A549 (cell line): ENCODE measurements around the gene NPC1L1. TPM values are rescaled to one million over a fixed set of nuclear protein-coding genes. Genes with fewer than 3 reads are reported as not detected.

Source experiments
- ATAC-seq, 2 experiments: fragments of 200-7000 bp in 1 of 2; fragments of >200 bp in 1 of 2; cut with Nextera tagmentation in 1 of 2; cut with Tn5 transposase in 1 of 2; 3 replicates each; pipeline versions ENCODE4 v1.8.0 to v1.9.1; 2018 to 2020; ENCODE audit warnings: mild to moderate bottlenecking in 1 of 2, moderate library complexity in 1 of 2
- CTCF ChIA-PET: fragments of 300-600 bp; sonication (Branson Sonifier 250); formaldehyde crosslinking; extraction: SDS; loops from one replicate; lab custom pipeline; 2021; ENCODE audit warnings: antibody characterized with exemption, inconsistent platforms; lab: Yijun Ruan, JAX
- POLR2A ChIA-PET: fragments of 350-600 bp; formaldehyde crosslinking; extraction: SDS; loops from one replicate; lab custom pipeline; 2021; ENCODE audit warnings: antibody characterized with exemption, inconsistent platforms; lab: Yijun Ruan, JAX
- DNase-seq, 2 experiments: peaks; one replicate each; pipeline versions ENCODE4 v3.0.0 to v3.0.0-alpha.2; 2011 to 2016; ENCODE audit warnings: low read depth in 1 of 2, low spot score in 1 of 2
- FAIRE-seq: peaks from 2 replicates; lab custom pipeline; 2011; peaks lifted over from hg19 to GRCh38; lab: Jason Lieb, UNC
- H3K27ac ChIP-seq, 2 experiments: fragments of >200 bp; sonication (Bioruptor Twin); formaldehyde crosslinking; 3 replicates each; pipeline ENCODE4 v1.5.1; 2016 to 2017
- H3K4me1 ChIP-seq: fragments of >200 bp; sonication (Bioruptor Twin); formaldehyde crosslinking; 3 replicates; pipeline ENCODE4 v1.6.1; 2016
- H3K4me2 ChIP-seq: fragments of >200 bp; sonication (Bioruptor Twin); formaldehyde crosslinking; 3 replicates; pipeline ENCODE4 v1.6.1; 2016
- H3K4me3 ChIP-seq: fragments of >200 bp; sonication (Bioruptor Twin); formaldehyde crosslinking; 3 replicates; pipeline ENCODE4 v1.5.1; 2016
- H3K9me3 ChIP-seq: fragments of >200 bp; sonication (Bioruptor Twin); formaldehyde crosslinking; 3 replicates; pipeline ENCODE4 v1.6.1; 2016
- BCL3 ChIP-seq: fragments of >200 bp; sonication (Bioruptor Twin); formaldehyde crosslinking; IDR thresholded peaks from 3 replicates; pipeline ENCODE4 v1.6.1; 2016
- CBX2 ChIP-seq: fragments of 200-600 bp; sonication (generic); IDR thresholded peaks from 2 replicates; pipeline ENCODE4 v1.6.1; 2016; ENCODE audit warnings: low read depth, mild to moderate bottlenecking, borderline replicate concordance
- CHD2 ChIP-seq: fragments of 150-350 bp; IDR thresholded peaks from 2 replicates; pipeline ENCODE4 v1.6.1; 2014; ENCODE audit warnings: low read length; ENCODE audit not compliant: partially characterized antibody
- CHD4 ChIP-seq: fragments of 200-600 bp; sonication (generic); IDR thresholded peaks from 2 replicates; pipeline ENCODE4 v1.6.1; 2016; ENCODE audit warnings: antibody characterized with exemption, mild to moderate bottlenecking, borderline replicate concordance
- E2F6 ChIP-seq: IDR thresholded peaks from 2 replicates; pipeline ENCODE4 v1.6.1; 2012; ENCODE audit warnings: low read depth, borderline replicate concordance
- EHF ChIP-seq: fragments of 250-450 bp; sonication (Bioruptor Pico); IDR thresholded peaks from 2 replicates; pipeline ENCODE4 v1.5.0; 2020; ENCODE audit warnings: mild to moderate bottlenecking
- EP300 ChIP-seq, 2 experiments: fragments of >200 bp; sonication (Bioruptor Twin); formaldehyde crosslinking; IDR thresholded peaks; 2 replicates in 1 of 2; 3 replicates in 1 of 2; pipeline ENCODE4 v1.6.1; 2016 to 2017
- ESRRA ChIP-seq: fragments of 150-350 bp; IDR thresholded peaks from 2 replicates; pipeline ENCODE4 v1.6.1; 2014; ENCODE audit warnings: mild to moderate bottlenecking, low read length, borderline replicate concordance
- FOSL2 ChIP-seq, 2 experiments: fragments of 450-650 bp in 1 of 2; fragments of >200 bp in 1 of 2; sonication (Bioruptor Twin) in 1 of 2; formaldehyde crosslinking; IDR thresholded peaks; 2 replicates each; pipeline versions ENCODE4 v1.5.0 to v1.6.1; 2016 to 2020; ENCODE audit warnings: mild to moderate bottlenecking in 1 of 2, moderate library complexity in 1 of 2
- HDAC2 ChIP-seq: fragments of 200-600 bp; sonication (generic); IDR thresholded peaks from 2 replicates; pipeline ENCODE4 v1.6.1; 2016
- KDM5A ChIP-seq: fragments of 200-600 bp; sonication (generic); IDR thresholded peaks from 2 replicates; pipeline ENCODE4 v1.6.1; 2016; ENCODE audit warnings: antibody characterized with exemption, mild to moderate bottlenecking
- POLR2A ChIP-seq: IDR thresholded peaks from 2 replicates; pipeline ENCODE4 v1.6.1; 2012; ENCODE audit warnings: mild to moderate bottlenecking, low read length
- RAD21 ChIP-seq, 2 experiments: fragments of >200 bp in 1 of 2; sonication (Bioruptor Twin) in 1 of 2; formaldehyde crosslinking in 1 of 2; IDR thresholded peaks in 1 of 2; conservative IDR thresholded peaks in 1 of 2; 2 replicates in 1 of 2; 3 replicates in 1 of 2; pipeline ENCODE4 v1.6.1; 2012 to 2018; ENCODE audit warnings: inconsistent platforms in 1 of 2
- TP53 ChIP-seq: fragments of 250-450 bp; sonication (Bioruptor Pico); IDR thresholded peaks from 2 replicates; pipeline ENCODE4 v1.5.0; 2021; ENCODE audit warnings: mild to moderate bottlenecking, moderate library complexity
- ZSCAN20 ChIP-seq: fragments of 250-450 bp; sonication (Bioruptor Pico); IDR thresholded peaks from 2 replicates; pipeline ENCODE4 v1.8.0; 2022; ENCODE audit warnings: mild to moderate bottlenecking, moderate library complexity
- WGBS: methylation state at CpG from one replicate; pipeline ENCODE4 v1.1.6; 2017; ENCODE audit errors: missing lambda C conversion rate; 5-methylcytosine and 5-hydroxymethylcytosine counted together
- polyA plus RNA-seq, 4 experiments: library from polyadenylated mRNA; depleted of rRNA in 3 of 4; stranded (reverse); fragments of >200 nt; fragmentation: RNase III in 1 of 4; extraction: RNeasy Plus Mini Kit Qiagen cat#74134 plus additional on column Dnase treatment in 1 of 4; gene quantifications; 2 replicates in 3 of 4; 3 replicates in 1 of 4; pipeline ENCODE4 v1.2.3, GENCODE V29; 2011 to 2017
- TF ChIP-seq, protein P1 (sequence below): fragments of >200 bp; sonication (Bioruptor Twin); formaldehyde crosslinking; IDR thresholded peaks from 3 replicates; pipeline ENCODE4 v1.5.1; 2016

The NPC1L1 gene
- polyA plus RNA-seq, 2 of the 4 experiments (the other 2 are of a cell fraction) = 0.04 to 0.06 TPM

GRCh38 chr7:44534501-44534900, 6.6 kb downstream of the NPC1L1 start:
- WGBS = 67% methylated on average over 7 of the region's 7 CpGs
- POLR2A ChIA-PET = interaction anchor here (1.0 kb wide), 1 partner anchor 44 kb away, joined by 3 read pairs; no protein-coding TSS in a partner anchor
- no peak overlapping the region for H3K4me3 ChIP-seq
- no peak for FAIRE-seq
- DNase-seq = peak; percentile 56 to 91
- no peaks in the 10 kb centered on the region for H3K9me3 ChIP-seq
- peak; percentile 72 to 92 for ATAC-seq
- no peak overlapping the region for H3K4me2 ChIP-seq
- H3K4me1 ChIP-seq = no peaks in the 10 kb centered on the region
- H3K27ac ChIP-seq = no peak overlapping the region
- TF ChIP-seq ZSCAN20 (CRISPR knock-in tag) = no peak
- TF ChIP-seq, protein P1, sequence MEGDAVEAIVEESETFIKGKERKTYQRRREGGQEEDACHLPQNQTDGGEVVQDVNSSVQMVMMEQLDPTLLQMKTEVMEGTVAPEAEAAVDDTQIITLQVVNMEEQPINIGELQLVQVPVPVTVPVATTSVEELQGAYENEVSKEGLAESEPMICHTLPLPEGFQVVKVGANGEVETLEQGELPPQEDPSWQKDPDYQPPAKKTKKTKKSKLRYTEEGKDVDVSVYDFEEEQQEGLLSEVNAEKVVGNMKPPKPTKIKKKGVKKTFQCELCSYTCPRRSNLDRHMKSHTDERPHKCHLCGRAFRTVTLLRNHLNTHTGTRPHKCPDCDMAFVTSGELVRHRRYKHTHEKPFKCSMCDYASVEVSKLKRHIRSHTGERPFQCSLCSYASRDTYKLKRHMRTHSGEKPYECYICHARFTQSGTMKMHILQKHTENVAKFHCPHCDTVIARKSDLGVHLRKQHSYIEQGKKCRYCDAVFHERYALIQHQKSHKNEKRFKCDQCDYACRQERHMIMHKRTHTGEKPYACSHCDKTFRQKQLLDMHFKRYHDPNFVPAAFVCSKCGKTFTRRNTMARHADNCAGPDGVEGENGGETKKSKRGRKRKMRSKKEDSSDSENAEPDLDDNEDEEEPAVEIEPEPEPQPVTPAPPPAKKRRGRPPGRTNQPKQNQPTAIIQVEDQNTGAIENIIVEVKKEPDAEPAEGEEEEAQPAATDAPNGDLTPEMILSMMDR = peak; percentile 30; the same call in 2 of the 3 replicates
- TF ChIP-seq RAD21 (conservative IDR thresholded peaks at IDR 0.05 in 1 of 2, IDR thresholded peaks at IDR 0.05 in 1 of 2) = peak in 1 of 2 experiments; percentile 16; a peak in 1 of 5 replicates
- CTCF ChIA-PET = interaction anchor here (0.8 to 2.5 kb wide), 9 partner anchors 10 to 293 kb away, joined by 3 to 15 read pairs (median 4); no protein-coding TSS in a partner anchor

DNA sequence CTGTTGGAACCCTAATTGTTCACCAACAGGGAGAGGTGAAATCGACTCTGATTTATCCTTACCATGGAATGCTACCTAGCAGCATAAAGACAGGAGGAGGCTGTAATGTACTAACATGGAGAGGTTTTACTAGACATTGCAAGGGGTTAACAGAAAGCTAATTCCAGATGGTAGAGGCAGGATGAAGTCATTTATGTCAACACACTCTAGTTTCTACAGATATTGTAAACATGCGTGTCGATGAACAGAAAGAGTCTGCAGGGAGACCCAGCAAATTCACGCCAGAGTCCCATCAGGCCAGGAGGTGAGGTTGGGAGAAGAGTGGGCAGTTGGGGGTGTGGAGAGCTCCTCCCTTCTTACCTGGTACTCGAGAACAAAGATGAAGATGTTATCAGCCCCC, 7.0 kb downstream of the NPC1L1 start:
- Histone ChIP-seq H3K4me2 (no peak overlapping the region), H3K27ac (no peak overlapping the region), H3K4me1 (no peaks in the 10 kb centered on the region), H3K9me3 (no peaks in the 10 kb centered on the region), H3K4me3 (no peak overlapping the region)
- ATAC-seq (no peak), FAIRE-seq (no peak), DNase-seq (no peak)
- CTCF ChIA-PET = interaction anchor here (0.8 to 2.5 kb wide), 7 partner anchors 10 to 37 kb away, joined by 3 to 15 read pairs (median 5); no protein-coding TSS in a partner anchor
- TF ChIP-seq KDM5A (no peak), BCL3 (no peak), CHD2 (no peak), TP53 (no peak), EHF (no peak), POLR2A (no peak)
- 53% methylated on average over 5 of the region's 5 CpGs for WGBS
- POLR2A ChIA-PET = interaction anchor here (1.0 kb wide), 1 partner anchor 43 kb away, joined by 3 read pairs; no protein-coding TSS in a partner anchor

GRCh38 chr7:44533301-44534055, 7.7 kb downstream of the NPC1L1 start:
- CTCF ChIA-PET = interaction anchor here (0.8 to 2.5 kb wide), 5 partner anchors 9 to 26 kb away, joined by 3 to 15 read pairs (median 5); no protein-coding TSS in a partner anchor
- POLR2A ChIA-PET = interaction anchor here (1.0 kb wide), 1 partner anchor 42 kb away, joined by 3 read pairs; no protein-coding TSS in a partner anchor
- H3K9me3 ChIP-seq = no peaks in the 10 kb centered on the region

More at GRCh38 chr7:44533301-44534055, 7.7 kb downstream of the NPC1L1 start:
- ATAC-seq = peak; percentile 16 to 38; a peak in 4 of 6 replicates
- H3K4me3 ChIP-seq = no peak overlapping the region
- TF ChIP-seq FOSL2 (IDR thresholded peaks at IDR 0.05) (no peak), FOSL2 (CRISPR knock-in tag; IDR thresholded peaks at IDR 0.05) (no peak), EP300 (IDR thresholded peaks at IDR 0.05) (no peak), E2F6 (no peak), CHD4 (no peak), CBX2 (no peak), HDAC2 (no peak), ESRRA (no peak)
- H3K4me2 ChIP-seq = no peak overlapping the region
- no peaks in the 10 kb centered on the region for H3K4me1 ChIP-seq
- no peak for DNase-seq
- no peak overlapping the region for H3K27ac ChIP-seq
- WGBS = 72% methylated on average over 4 of the region's 8 CpGs
- FAIRE-seq = no peak
